H9 (cell line): Measurements from ENCODE around the gene DAZAP1. TPM values are rescaled to one million over a fixed set of nuclear protein-coding genes. Genes with fewer than 3 reads are reported as not detected.

ENCODE experiments used
- DNase-seq: peaks from one replicate; pipeline ENCODE4 v3.0.0-alpha.2; 2017
- H2AFZ ChIP-seq: one replicate; pipeline ENCODE4 v1.6.1; 2013; ENCODE audit warnings: mild to moderate bottlenecking, low read length, control low read depth, moderate library complexity
- H2AK5ac ChIP-seq: 2 replicates; pipeline ENCODE4 v1.6.1; 2013; ENCODE audit warnings: low read length, control low read depth, mixed read lengths; ENCODE audit not compliant: insufficient read length
- H2BK120ac ChIP-seq: one replicate; pipeline ENCODE4 v1.6.1; 2013; ENCODE audit warnings: low read depth, mild to moderate bottlenecking, low read length, control low read depth, inconsistent platforms; ENCODE audit not compliant: poor library complexity, severe bottlenecking
- H2BK12ac ChIP-seq: 2 replicates; pipeline ENCODE4 v1.6.1; 2013; ENCODE audit warnings: low read length, control low read depth, mixed read lengths, low read depth; ENCODE audit not compliant: insufficient read length
- H2BK15ac ChIP-seq: 2 replicates; pipeline ENCODE4 v1.6.1; 2013; ENCODE audit warnings: low read depth, low read length, control low read depth
- H2BK20ac ChIP-seq: one replicate; pipeline ENCODE4 v1.6.1; 2013; ENCODE audit warnings: low read depth, mild to moderate bottlenecking, low read length, control low read depth, inconsistent platforms; ENCODE audit not compliant: poor library complexity, severe bottlenecking
- H2BK5ac ChIP-seq: 2 replicates; pipeline ENCODE4 v1.6.1; 2013; ENCODE audit warnings: low read length, control low read depth, mixed read lengths; ENCODE audit not compliant: insufficient read length
- H3K14ac ChIP-seq: 2 replicates; pipeline ENCODE4 v1.6.1; 2013; ENCODE audit warnings: low read length, control low read depth; ENCODE audit not compliant: insufficient read depth
- H3K18ac ChIP-seq: 2 replicates; pipeline ENCODE4 v1.6.1; 2013; ENCODE audit warnings: low read depth, mild to moderate bottlenecking, mixed read lengths, low read length, control low read depth; ENCODE audit not compliant: insufficient read length
- H3K23ac ChIP-seq: 2 replicates; pipeline ENCODE4 v1.6.1; 2013; ENCODE audit warnings: low read length, control low read depth, mixed read lengths, low read depth; ENCODE audit not compliant: insufficient read length
- H3K23me2 ChIP-seq: 2 replicates; pipeline ENCODE4 v1.6.1; 2013; ENCODE audit warnings: low read depth, mild to moderate bottlenecking, mixed read lengths, low read length, control low read depth; ENCODE audit not compliant: insufficient read length, poor library complexity, severe bottlenecking
- H3K27ac ChIP-seq: 2 replicates; pipeline ENCODE4 v1.5.1; 2013; ENCODE audit warnings: low read length, control low read depth, mixed read lengths, low read depth; ENCODE audit not compliant: insufficient read length
- H3K27me3 ChIP-seq: 2 replicates; pipeline ENCODE4 v1.6.1; 2013; ENCODE audit warnings: low read length, control low read depth, inconsistent platforms; ENCODE audit not compliant: insufficient read depth
- H3K4ac ChIP-seq: 2 replicates; pipeline ENCODE4 v1.6.1; 2013; ENCODE audit warnings: low read depth, mild to moderate bottlenecking, control low read depth, inconsistent platforms, low read length, moderate library complexity
- H3K4me1 ChIP-seq: 2 replicates; pipeline ENCODE4 v1.6.1; 2013; ENCODE audit warnings: low read length, control low read depth, inconsistent platforms; ENCODE audit not compliant: insufficient read depth
- H3K4me2 ChIP-seq: 2 replicates; pipeline ENCODE4 v1.6.1; 2013; ENCODE audit warnings: low read length, control low read depth, mixed read lengths; ENCODE audit not compliant: insufficient read length, insufficient read depth
- H3K56ac ChIP-seq: 2 replicates; pipeline ENCODE4 v1.6.1; 2013; ENCODE audit warnings: low read depth, mild to moderate bottlenecking, mixed read lengths, low read length, control low read depth; ENCODE audit not compliant: insufficient read length
- H3K79me1 ChIP-seq: 2 replicates; pipeline ENCODE4 v1.6.1; 2013; ENCODE audit warnings: low read depth, mild to moderate bottlenecking, moderate library complexity, low read length, control low read depth, inconsistent platforms; ENCODE audit not compliant: insufficient read depth, poor library complexity, severe bottlenecking
- H3K79me2 ChIP-seq: 2 replicates; pipeline ENCODE4 v1.6.1; 2013; ENCODE audit warnings: low read length, control low read depth, inconsistent platforms; ENCODE audit not compliant: insufficient read depth
- H3K9ac ChIP-seq: 2 replicates; pipeline ENCODE4 v1.6.1; 2013; ENCODE audit warnings: low read length, control low read depth, mixed read lengths; ENCODE audit not compliant: insufficient read length; ENCODE audit errors: extremely low read depth
- H3K9me3 ChIP-seq: one replicate; pipeline ENCODE4 v1.6.1; 2013; ENCODE audit warnings: low read depth, low read length, inconsistent platforms; ENCODE audit not compliant: control insufficient read depth
- H3T11ph ChIP-seq: one replicate; pipeline ENCODE4 v1.6.1; 2013; ENCODE audit warnings: mild to moderate bottlenecking, low read length, control low read depth, inconsistent platforms
- H4K20me1 ChIP-seq: one replicate; pipeline ENCODE4 v1.6.1; 2013; ENCODE audit not compliant: control insufficient read depth, insufficient read length, insufficient read depth
- H4K5ac ChIP-seq: 2 replicates; pipeline ENCODE4 v1.6.1; 2013; ENCODE audit warnings: low read depth, mild to moderate bottlenecking, mixed read lengths, low read length, control low read depth; ENCODE audit not compliant: insufficient read length
- H4K8ac ChIP-seq: replicated peaks from 2 replicates; pipeline ENCODE4 v1.6.1; 2013; ENCODE audit warnings: low read length, control low read depth, mixed read lengths, low read depth; ENCODE audit not compliant: insufficient read length
- H4K91ac ChIP-seq: 2 replicates; pipeline ENCODE4 v1.6.1; 2013; ENCODE audit warnings: low read depth, mild to moderate bottlenecking, moderate library complexity, mixed read lengths, low read length, control low read depth; ENCODE audit not compliant: insufficient read length
- H3K27ac Mint-ChIP-seq, 3 experiments: 2 replicates in 2 of 3; 3 replicates in 1 of 3; pipeline ENCODE4 v1.8.0; 2020 to 2021; ENCODE audit warnings: mixed read lengths in 3 of 3, mild to moderate bottlenecking in 1 of 3, moderate library complexity in 1 of 3
- H3K27me3 Mint-ChIP-seq: 2 replicates; pipeline ENCODE4 v1.8.0; 2021; ENCODE audit warnings: low read depth, mild to moderate bottlenecking, moderate library complexity, mixed read lengths
- H3K36me3 Mint-ChIP-seq, 3 experiments: 2 replicates in 2 of 3; 3 replicates in 1 of 3; pipeline ENCODE4 v1.8.0; 2020 to 2021; ENCODE audit warnings: low read depth in 3 of 3, mixed read lengths in 3 of 3; ENCODE audit not compliant: insufficient read depth in 1 of 3
- H3K4me1 Mint-ChIP-seq, 2 experiments: 2 replicates each; pipeline ENCODE4 v1.8.0; 2020; ENCODE audit warnings: mixed read lengths in 2 of 2
- H3K4me3 Mint-ChIP-seq, 2 experiments: 2 replicates in 1 of 2; 3 replicates in 1 of 2; pipeline ENCODE4 v1.8.0; 2020 to 2021; ENCODE audit warnings: mild to moderate bottlenecking in 2 of 2, mixed read lengths in 2 of 2, moderate library complexity in 1 of 2
- H3K9me3 Mint-ChIP-seq, 2 experiments: 2 replicates in 1 of 2; 3 replicates in 1 of 2; pipeline ENCODE4 v1.8.0; 2020; ENCODE audit warnings: mild to moderate bottlenecking in 2 of 2, mixed read lengths in 2 of 2, moderate library complexity in 1 of 2
- CTCF ChIP-seq: fragments of 200-600 bp; sonication (generic); conservative IDR thresholded peaks from 3 replicates; pipeline ENCODE4 v1.8.0; 2021; ENCODE audit warnings: antibody characterized with exemption, mild to moderate bottlenecking
- WGBS: extraction: QIAGEN DNeasy Blood & Tissue Kit; methylation state at CpG from one replicate; pipeline ENCODE4 v1.1.7; 2013; ENCODE audit warnings: missing lambda C conversion rate, low lambda C conversion rate, mixed read lengths; ENCODE audit not compliant: insufficient read length; ENCODE audit errors: extremely low coverage; 5-methylcytosine and 5-hydroxymethylcytosine counted together
- total RNA-seq: library from RNA; stranded (reverse); gene quantifications from 2 replicates; pipeline ENCODE4 v1.2.1, GENCODE V29; 2021

DAZAP1 gene
- total RNA-seq, 1 experiment from 2014 or later, result 265 TPM

- H3K27ac ChIP-seq, result no peak overlapping the region
- H3K27me3 ChIP-seq, result peaks cover 37% of the 10 kb centered on the region
- no peak overlapping the region for H3K4me2 ChIP-seq
- no peak overlapping the region for H4K5ac ChIP-seq
- no peaks in the 10 kb centered on the region for H3K9me3 ChIP-seq
- Mint-ChIP-seq H3K9me3 (no peaks in the 10 kb centered on the region), H3K4me1 (peaks cover 2 to 9% of the 10 kb centered on the region in 2 experiments; a peak in 3 of 4 replicates), H3K27me3 (peaks cover 57% of the 10 kb centered on the region), H3K4me3 (no peak overlapping the region; a peak in 1 of 5 replicates), H3K36me3 (0 out of 7 replicates have a peak, but pooled peaks cover 0 to 6% (median 0%) of the 10 kb centered on the region in 3 experiments), H3K27ac (no peak overlapping the region)
- H2BK12ac ChIP-seq, result no peak overlapping the region
- H4K91ac ChIP-seq, result no peak overlapping the region
- H2BK15ac ChIP-seq, result no peak overlapping the region
- H3T11ph ChIP-seq, result no peak overlapping the region
- H3K4me1 ChIP-seq, result no peaks in the 10 kb centered on the region
- no peak overlapping the region for H2BK5ac ChIP-seq
- H2AFZ ChIP-seq, result no peak overlapping the region
- H3K79me1 ChIP-seq, result no peaks in the 10 kb centered on the region
- H3K23me2 ChIP-seq, result peaks cover 9% of the 10 kb centered on the region
- H3K14ac ChIP-seq, result no peak overlapping the region
- H3K56ac ChIP-seq, result no peak overlapping the region
- H3K18ac ChIP-seq, result no peak overlapping the region
- peaks cover 3% of the 10 kb centered on the region for H4K20me1 ChIP-seq
- no peak overlapping the region for H2AK5ac ChIP-seq
- TF ChIP-seq CTCF, result no peak; the same call in 2 of the 3 replicates
- no peak for DNase-seq
- H3K79me2 ChIP-seq, result no peaks in the 10 kb centered on the region
- no peak overlapping the region for H3K4ac ChIP-seq
- H3K23ac ChIP-seq, result no peak overlapping the region
- no peak overlapping the region for H4K8ac ChIP-seq
- H2BK120ac ChIP-seq, result no peak overlapping the region
- WGBS, result no CpG with 5 or more reads among the region's 24 CpGs
- no peak overlapping the region for H2BK20ac ChIP-seq
- no peak overlapping the region for H3K9ac ChIP-seq
Observed at GRCh38 chr19:1471515-1472160, 64.3 kb downstream of the DAZAP1 start.
